MM.1S (cell line): ENCODE results near the gene CNNM4.

ENCODE experiments used
- DNase-seq: peaks from one replicate; pipeline ENCODE4 v3.0.0-alpha.2; 2015
- H2AFZ ChIP-seq: fragments of 300-600 bp; sonication (generic); 2 replicates; pipeline ENCODE4 v1.6.0; 2016; ENCODE audit warnings: antibody characterized with exemption, low read length
- H3F3A ChIP-seq: fragments of 300-600 bp; sonication (generic); 2 replicates; pipeline ENCODE4 v1.6.1; 2016; ENCODE audit warnings: mild to moderate bottlenecking, antibody characterized with exemption, low read length, moderate library complexity, mixed read lengths; ENCODE audit not compliant: insufficient read depth
- H3K27ac ChIP-seq: fragments of 300-600 bp; sonication (generic); 2 replicates; pipeline ENCODE4 v1.5.1; 2016; ENCODE audit warnings: mild to moderate bottlenecking, low read length
- H3K27me3 ChIP-seq: fragments of 300-600 bp; sonication (generic); replicated peaks from 2 replicates; pipeline ENCODE4 v1.6.0; 2016; ENCODE audit warnings: low read length; ENCODE audit not compliant: insufficient read depth
- H3K36me3 ChIP-seq: fragments of 300-600 bp; sonication (generic); replicated peaks from 2 replicates; pipeline ENCODE4 v1.6.1; 2016; ENCODE audit warnings: mild to moderate bottlenecking, low read length, mixed read lengths; ENCODE audit not compliant: insufficient read depth
- H3K4me1 ChIP-seq: fragments of 300-600 bp; sonication (generic); 2 replicates; pipeline ENCODE4 v1.6.1; 2016; ENCODE audit warnings: low read length, mixed read lengths
- H3K4me2 ChIP-seq: fragments of 300-600 bp; sonication (generic); 2 replicates; pipeline ENCODE4 v1.6.0; 2016; ENCODE audit warnings: low read depth, low read length
- H3K4me3 ChIP-seq: fragments of 300-600 bp; sonication (generic); 2 replicates; pipeline ENCODE4 v1.5.1; 2016; ENCODE audit warnings: low read length, mixed read lengths
- H3K79me2 ChIP-seq: fragments of 300-600 bp; sonication (generic); 2 replicates; pipeline ENCODE4 v1.6.1; 2016; ENCODE audit warnings: mixed run types, low read length, mixed read lengths
- H3K9ac ChIP-seq: fragments of 300-600 bp; sonication (generic); 2 replicates; pipeline ENCODE4 v1.6.1; 2016; ENCODE audit warnings: low read length, mixed read lengths
- H3K9me2 ChIP-seq: fragments of 300-600 bp; sonication (generic); replicated peaks from 2 replicates; pipeline ENCODE4 v1.6.1; 2016; ENCODE audit warnings: mild to moderate bottlenecking, low read length, mixed read lengths; ENCODE audit not compliant: insufficient read depth
- H3K9me3 ChIP-seq: fragments of 300-600 bp; sonication (generic); replicated peaks from 2 replicates; pipeline ENCODE4 v1.6.1; 2016; ENCODE audit warnings: mild to moderate bottlenecking, low read length, mixed read lengths; ENCODE audit not compliant: insufficient read depth
- H4K20me1 ChIP-seq: fragments of 300-600 bp; sonication (generic); 2 replicates; pipeline ENCODE4 v1.6.1; 2016; ENCODE audit warnings: mild to moderate bottlenecking, low read length, moderate library complexity, mixed read lengths; ENCODE audit not compliant: insufficient read depth
- CTCF ChIP-seq: fragments of 300-600 bp; sonication (generic); IDR thresholded peaks from 2 replicates; pipeline ENCODE4 v1.5.1; 2016; ENCODE audit warnings: antibody characterized with exemption, low read length, mixed read lengths
- EZH2 ChIP-seq: fragments of 300-600 bp; sonication (generic); optimal IDR thresholded peaks from 2 replicates; pipeline ENCODE3; 2017; ENCODE audit warnings: low read depth, mild to moderate bottlenecking, antibody characterized with exemption, low read length, mixed read lengths
- EZH2phosphoT487 ChIP-seq: fragments of 300-600 bp; sonication (generic); IDR thresholded peaks from 2 replicates; pipeline ENCODE4 v1.6.1; 2018; ENCODE audit warnings: antibody characterized with exemption, low read length

The CNNM4 gene

GRCh38 chr2:96783388-96783787 is 22.7 kb downstream of the CNNM4 start:
- Histone ChIP-seq H4K20me1 (no peaks in the 10 kb centered on the region), H2AFZ (no peak overlapping the region), H3K9me2 (no peaks in the 10 kb centered on the region), H3K27me3 (no peaks in the 10 kb centered on the region), H3F3A (no peaks in the 10 kb centered on the region), H3K79me2 (no peaks in the 10 kb centered on the region), H3K9me3 (no peaks in the 10 kb centered on the region), H3K4me3 (no peak overlapping the region), H3K27ac (no peak overlapping the region), H3K4me2 (no peak overlapping the region), H3K9ac (no peak overlapping the region), H3K36me3 (no peaks in the 10 kb centered on the region), H3K4me1 (no peaks in the 10 kb centered on the region)
- TF ChIP-seq CTCF (no peak), EZH2phosphoT487 (no peak), EZH2 (no peak)
- DNase-seq: no peak

GRCh38 chr2:96787411-96787810 is 26.7 kb downstream of the CNNM4 start:
- no peak overlapping the region for H3K4me3 ChIP-seq
- no peaks in the 10 kb centered on the region for H3K36me3 ChIP-seq
- H3K79me2 ChIP-seq: no peaks in the 10 kb centered on the region
- H3K4me1 ChIP-seq: no peaks in the 10 kb centered on the region
- H3K27me3 ChIP-seq: no peaks in the 10 kb centered on the region
- H3K9ac ChIP-seq: no peak overlapping the region
- H4K20me1 ChIP-seq: no peaks in the 10 kb centered on the region
- H3K4me2 ChIP-seq: no peak overlapping the region
- H3K9me2 ChIP-seq: no peaks in the 10 kb centered on the region
- H3F3A ChIP-seq: no peaks in the 10 kb centered on the region
- no peak for DNase-seq
- H3K27ac ChIP-seq: no peak overlapping the region
- H3K9me3 ChIP-seq: no peaks in the 10 kb centered on the region
- H2AFZ ChIP-seq: no peak overlapping the region
- TF ChIP-seq EZH2 (no peak), CTCF (no peak), EZH2phosphoT487 (no peak)

GRCh38 chr2:96788442-96789244 is 27.9 kb downstream of the CNNM4 start:
- Histone ChIP-seq H4K20me1 (no peaks in the 10 kb centered on the region), H3K9me3 (no peaks in the 10 kb centered on the region), H2AFZ (no peak overlapping the region), H3K27me3 (no peaks in the 10 kb centered on the region), H3K4me1 (no peaks in the 10 kb centered on the region), H3K4me3 (no peak overlapping the region), H3K36me3 (no peaks in the 10 kb centered on the region), H3K9me2 (no peaks in the 10 kb centered on the region), H3F3A (no peaks in the 10 kb centered on the region), H3K9ac (no peak overlapping the region), H3K4me2 (no peak overlapping the region), H3K27ac (no peak overlapping the region), H3K79me2 (no peaks in the 10 kb centered on the region)
- TF ChIP-seq EZH2phosphoT487 (no peak), CTCF (no peak), EZH2 (no peak)
- no peak for DNase-seq
